ENCODE data around the gene TNFAIP3.

GRCh38 chr6:137877113-137877512 lies 10.1 kb downstream of the TNFAIP3 start:
- TF ChIP-seq CTCF (IDR thresholded peaks at IDR 0.05; ENCODE audit: control extremely low read depth in 1 of 3, insufficient read depth in 1 of 3, low read depth in 1 of 3, low read length in 3 of 3) (no peak), CHD2 (IDR thresholded peaks at IDR 0.05; ENCODE audit: low read length) (no peak), POU5F1 (IDR thresholded peaks at IDR 0.05; ENCODE audit: low read depth, low read length) (no peak), POLR2A (IDR thresholded peaks at IDR 0.05; ENCODE audit: control extremely low read depth in 1 of 2, low read depth in 2 of 2, low read length in 2 of 2) (no peak), HDAC6 (IDR thresholded peaks at IDR 0.05; ENCODE audit: low read depth, low read length) (no peak), KDM1A (IDR thresholded peaks at IDR 0.05; ENCODE audit: borderline replicate concordance, low read length) (no peak)
